Endometrial microvascular endothelial cells (primary cell): ENCODE results near the gene THAP5. TPM values are rescaled to one million over a fixed set of nuclear protein-coding genes. Genes with fewer than 3 reads are reported as not detected.
"Not testable (repeated sequence)": the region's sequence is repeated elsewhere in the genome, so short reads cannot be mapped to it uniquely, and the experiment has no call there.

Source experiments
- in situ Hi-C: cut with HindIII; loops from 2 replicates; pipeline ENCODE4 v1.10.0; 2017; ENCODE audit warnings: low sequenced_read_pairs, low pct_unique_long_range_greater_than_20kb; ENCODE audit errors: inconsistent ontology term
- total RNA-seq: library from RNA; depleted of rRNA; stranded (reverse); fragments of >200 nt; gene quantifications from one replicate; pipeline ENCODE4 v1.2.3, GENCODE V29; 2015; ENCODE audit errors: inconsistent ontology term

THAP5 gene
- total RNA-seq, 1 donor from 2014 or later = 20.1 TPM

DNA sequence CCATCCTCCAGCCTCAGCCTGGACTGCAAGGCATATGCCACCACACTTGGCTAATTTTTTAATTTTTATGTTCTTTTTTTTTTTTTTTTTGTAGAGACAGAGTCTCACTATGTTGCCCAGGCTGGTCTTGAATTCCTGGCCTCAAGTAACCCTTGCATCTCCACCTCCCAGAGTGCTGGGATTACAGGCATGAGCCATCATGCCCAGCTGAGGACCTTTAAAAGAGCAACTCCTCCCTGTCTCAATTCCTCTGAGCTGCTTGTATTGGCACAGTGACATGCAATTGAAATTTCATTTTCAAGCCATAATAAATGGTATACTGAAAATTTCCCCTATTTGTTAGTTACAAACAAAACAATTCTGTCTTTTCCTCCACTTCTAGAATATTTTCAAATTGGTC lies 19.7 kb upstream of the THAP5 start:
- in situ Hi-C loops = no loop called here

DNA sequence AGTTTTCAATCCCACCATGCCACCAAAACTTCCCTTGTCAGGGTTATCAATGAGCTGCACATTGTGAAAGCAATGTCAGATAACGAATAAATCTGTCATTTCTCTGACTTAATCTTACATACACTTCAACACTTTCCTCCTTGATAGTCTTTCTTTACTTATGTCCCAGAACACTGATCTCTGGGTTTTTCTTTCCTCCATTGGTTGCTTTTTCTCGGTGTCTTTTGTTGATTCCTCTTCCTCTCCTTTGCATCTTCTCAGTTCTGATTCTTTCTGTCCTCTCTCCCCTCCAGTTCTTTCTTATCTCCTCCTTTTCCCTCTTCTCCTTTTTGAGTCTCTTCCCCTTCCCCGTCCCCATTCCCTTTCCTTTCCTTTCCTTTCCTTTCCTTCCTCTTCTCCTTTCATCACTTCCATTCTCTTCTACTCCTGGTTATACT lies 16.8 kb upstream of the THAP5 start:
- in situ Hi-C loops = no loop called here

DNA sequence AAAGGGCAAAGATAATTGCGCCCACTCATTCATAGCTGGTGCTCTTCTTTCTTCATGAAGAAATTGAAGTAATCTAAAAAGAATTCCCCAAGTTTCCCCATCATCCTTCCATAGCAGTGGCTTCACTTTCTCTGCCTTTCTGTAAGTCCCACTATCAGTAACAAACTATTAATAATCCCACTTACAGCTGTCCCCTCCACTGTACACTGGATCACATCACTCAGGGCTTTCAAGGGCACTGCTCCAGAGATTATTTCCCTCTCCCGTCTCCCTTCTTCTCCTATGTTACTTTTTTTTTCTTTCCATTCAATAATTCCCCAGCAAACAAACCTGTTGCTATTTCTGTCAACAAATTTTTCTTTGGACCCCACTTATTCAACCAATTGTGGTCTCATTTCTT lies 16.3 kb upstream of the THAP5 start:
- in situ Hi-C loops = no loop called here

GRCh38 chr7:108584211-108584610 lies 14.7 kb upstream of the THAP5 start:
- in situ Hi-C loops = no loop called here

- in situ Hi-C loops = no loop called here
Measured at GRCh38 chr7:108581655-108582491, 12.4 kb upstream of the THAP5 start.

- in situ Hi-C loops = no loop called here
Measured at GRCh38 chr7:108580298-108580697, 10.8 kb upstream of the THAP5 start.

DNA sequence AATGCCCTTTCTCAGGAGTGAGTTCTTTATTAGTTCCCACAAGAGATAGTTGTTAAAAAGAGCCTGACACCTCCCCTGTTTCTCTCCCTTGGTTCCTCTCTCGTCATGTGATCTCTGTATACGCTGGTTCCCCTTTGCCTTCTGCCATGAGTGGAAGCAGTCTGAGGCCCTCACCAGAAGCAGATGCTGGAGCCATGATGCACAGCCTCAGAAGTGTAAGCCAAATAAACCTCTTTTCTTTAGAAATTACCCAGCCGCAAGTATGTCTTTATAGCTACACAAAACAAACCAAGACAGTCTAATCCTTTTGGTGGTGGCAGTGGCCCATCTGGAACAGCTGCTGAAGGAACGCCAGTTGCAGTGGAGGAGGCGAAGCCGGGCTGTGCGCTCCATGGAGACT lies 9.4 kb upstream of the THAP5 start:
- in situ Hi-C loops = no loop called here

- in situ Hi-C loops = no loop called here
Measured at GRCh38 chr7:108576116-108576515, 6.6 kb upstream of the THAP5 start.

- in situ Hi-C loops = no loop called here
Measured at GRCh38 chr7:108575156-108575555, 5.7 kb upstream of the THAP5 start.

DNA sequence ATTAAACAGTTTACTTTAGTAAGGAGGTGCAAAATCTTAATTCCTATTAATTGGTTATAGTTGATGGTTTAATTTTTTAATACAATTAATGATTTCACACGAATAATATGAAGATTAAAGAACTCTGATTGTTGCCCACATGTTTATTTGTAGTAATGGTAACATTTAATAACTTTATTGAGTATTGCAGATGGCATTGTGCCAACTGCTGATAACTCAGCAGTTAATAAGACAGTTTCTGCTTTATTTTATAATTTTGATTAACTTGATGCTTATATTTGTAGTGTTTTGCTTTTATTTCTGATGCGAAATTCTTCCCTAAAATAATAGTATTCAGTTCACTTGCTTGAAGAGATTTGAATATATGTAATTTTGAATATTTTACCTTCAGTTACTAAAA lies 3.0 kb upstream of the THAP5 start:
- in situ Hi-C loops = no loop called here

GRCh38 chr7:108570146-108570755 lies 745 bp upstream of the THAP5 start:
- in situ Hi-C loops = no loop called here

GRCh38 chr7:108568801-108569380 lies 615 bp downstream of the THAP5 start:
- in situ Hi-C loops = no loop called here

GRCh38 chr7:108565987-108566386 lies 3.5 kb downstream of the THAP5 start:
- in situ Hi-C loops = no loop called here

GRCh38 chr7:108561047-108561619 lies 8.4 kb downstream of the THAP5 start:
- in situ Hi-C loops = no loop called here

DNA sequence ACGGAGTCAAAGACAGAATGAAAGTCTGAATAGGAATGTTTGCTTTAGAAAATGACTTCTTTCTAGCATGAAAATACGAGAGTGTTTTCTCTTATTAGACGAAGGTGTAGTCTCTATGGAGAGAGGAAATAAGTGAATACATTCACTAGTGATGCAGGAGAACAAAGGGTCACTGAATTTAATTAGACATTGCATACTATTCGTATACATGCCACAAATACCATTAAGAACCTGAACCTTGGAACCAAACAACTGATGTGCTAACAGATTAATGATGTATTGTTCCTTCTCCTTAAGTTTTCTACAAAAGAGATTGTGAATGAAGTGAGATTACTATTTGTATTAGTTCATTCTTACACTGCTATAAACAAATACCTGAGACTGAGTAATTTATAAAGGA lies 10.3 kb downstream of the THAP5 start:
- in situ Hi-C loops = no loop called here

DNA sequence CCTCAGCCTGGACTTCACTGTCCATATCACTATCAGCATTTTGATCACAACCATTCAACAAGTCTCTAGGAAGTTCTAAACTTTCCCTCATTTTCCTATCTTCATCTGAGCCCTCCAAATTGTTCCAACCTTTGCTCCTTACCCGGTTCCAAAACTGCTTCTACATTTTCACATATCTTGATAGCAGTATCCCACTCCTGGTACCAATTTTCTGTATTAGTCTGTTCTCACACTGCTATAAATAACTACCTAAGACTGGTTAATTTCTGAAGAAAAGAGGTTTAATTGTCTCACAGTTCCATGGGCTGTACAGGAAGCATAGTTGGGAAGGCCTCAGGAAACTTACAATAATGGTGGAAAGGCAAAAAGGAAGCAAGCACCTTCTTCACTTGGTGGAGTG lies 11.9 kb downstream of the THAP5 start:
- in situ Hi-C loops = no loop called here

DNA sequence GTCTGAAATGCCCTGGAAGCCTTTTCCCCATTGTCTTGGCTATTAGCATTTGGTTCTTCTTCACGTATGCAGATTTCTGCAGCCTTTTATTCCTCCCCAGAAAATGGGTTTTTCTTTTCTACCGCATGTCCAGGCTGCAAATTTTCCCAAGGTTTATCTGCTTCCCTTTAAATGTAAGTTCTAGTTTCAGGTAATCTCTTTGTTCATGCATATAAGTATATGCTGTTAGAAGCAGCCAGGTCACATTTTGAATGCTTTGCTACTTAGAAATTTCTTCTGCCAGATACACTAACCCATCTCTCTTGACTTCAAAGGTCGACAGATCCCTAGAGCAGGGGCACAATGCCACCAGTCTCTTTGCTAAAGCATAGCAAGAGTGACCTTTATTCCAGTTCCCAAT lies 12.3 kb downstream of the THAP5 start:
- in situ Hi-C loops = no loop called here

- in situ Hi-C loops = not testable (repeated sequence)
Measured at GRCh38 chr7:108556665-108557064, 12.8 kb downstream of the THAP5 start.

- in situ Hi-C loops = not testable (repeated sequence)
Measured at GRCh38 chr7:108548141-108548896, 21.2 kb downstream of the THAP5 start.
